GM23338 (cell line): Measurements from ENCODE around the gene PTMA. TPM values are rescaled to one million over a fixed set of nuclear protein-coding genes. Genes with fewer than 3 reads are reported as not detected.

Source experiments
- ATAC-seq: fragments of 200-7000 bp; cut with Tn5 transposase; 3 replicates; pipeline ENCODE4 v1.9.1; 2020
- DNase-seq: peaks from one replicate; pipeline ENCODE4 v3.0.0-alpha.2; 2015; ENCODE audit warnings: low spot score
- H2AFZ ChIP-seq: fragments of 200-600 bp; sonication (generic); 2 replicates; pipeline ENCODE4 v1.8.0; 2016; ENCODE audit warnings: antibody characterized with exemption, mild to moderate bottlenecking, moderate library complexity
- H3F3A ChIP-seq: fragments of 200-600 bp; sonication (generic); replicated peaks from 2 replicates; pipeline ENCODE4 v1.8.0; 2017; ENCODE audit warnings: antibody characterized with exemption, mixed run types, low read depth
- H3K27ac ChIP-seq: fragments of 200-600 bp; sonication (generic); 2 replicates; pipeline ENCODE4 v1.6.1; 2016; ENCODE audit warnings: low read depth
- H3K27me3 ChIP-seq: fragments of 200-600 bp; sonication (generic); 2 replicates; pipeline ENCODE4 v1.8.0; 2016; ENCODE audit warnings: mild to moderate bottlenecking, mixed run types, moderate library complexity; ENCODE audit not compliant: insufficient read depth
- H3K36me3 ChIP-seq: fragments of 200-600 bp; sonication (generic); 2 replicates; pipeline ENCODE4 v1.8.0; 2016; ENCODE audit warnings: mild to moderate bottlenecking; ENCODE audit not compliant: insufficient read depth
- H3K4me1 ChIP-seq: fragments of 200-600 bp; sonication (generic); 2 replicates; pipeline ENCODE4 v1.8.0; 2016; ENCODE audit warnings: mild to moderate bottlenecking, moderate library complexity; ENCODE audit not compliant: insufficient read depth
- H3K4me2 ChIP-seq: fragments of 200-600 bp; sonication (generic); 2 replicates; pipeline ENCODE4 v1.7.1; 2017; ENCODE audit warnings: mixed run types
- H3K4me3 ChIP-seq: fragments of 200-600 bp; sonication (generic); 2 replicates; pipeline ENCODE4 v1.6.1; 2016; ENCODE audit warnings: mixed run types
- H3K79me2 ChIP-seq: fragments of 200-600 bp; sonication (generic); replicated peaks from 2 replicates; pipeline ENCODE4 v1.8.0; 2017; ENCODE audit warnings: mild to moderate bottlenecking; ENCODE audit not compliant: insufficient read depth
- H3K9me2 ChIP-seq: fragments of 200-600 bp; sonication (generic); 2 replicates; pipeline ENCODE4 v1.8.0; 2017; ENCODE audit not compliant: insufficient read depth
- H4K20me1 ChIP-seq: fragments of 200-600 bp; sonication (generic); replicated peaks from 2 replicates; pipeline ENCODE4 v1.8.0; 2017; ENCODE audit warnings: mild to moderate bottlenecking; ENCODE audit not compliant: insufficient read depth
- H3K27ac Mint-ChIP-seq: 2 replicates; pipeline ENCODE4 v1.8.0; 2020; ENCODE audit warnings: inconsistent platforms, mild to moderate bottlenecking, moderate library complexity, mixed read lengths
- H3K27me3 Mint-ChIP-seq: 3 replicates; pipeline ENCODE4 v1.8.0; 2022; ENCODE audit warnings: low read depth, mild to moderate bottlenecking, moderate library complexity, mixed read lengths, inconsistent platforms; ENCODE audit not compliant: insufficient read depth, poor library complexity
- H3K36me3 Mint-ChIP-seq: 3 replicates; pipeline ENCODE4 v1.8.0; 2021; ENCODE audit warnings: low read depth, mild to moderate bottlenecking, inconsistent platforms, moderate library complexity, mixed read lengths
- H3K4me1 Mint-ChIP-seq: 3 replicates; pipeline ENCODE4 v1.8.0; 2020; ENCODE audit warnings: mild to moderate bottlenecking, inconsistent platforms, mixed read lengths
- H3K4me3 Mint-ChIP-seq: 3 replicates; pipeline ENCODE4 v1.8.0; 2021; ENCODE audit warnings: moderate library complexity, mild to moderate bottlenecking, inconsistent platforms, mixed read lengths
- H3K9me3 Mint-ChIP-seq: 3 replicates; pipeline ENCODE4 v1.8.0; 2020; ENCODE audit warnings: moderate library complexity, mild to moderate bottlenecking, inconsistent platforms, mixed read lengths
- CREB1 ChIP-seq: fragments of 250-450 bp; sonication (Bioruptor Pico); IDR thresholded peaks from 2 replicates; pipeline ENCODE4 v1.5.0; 2020; ENCODE audit warnings: low read depth, mild to moderate bottlenecking, moderate library complexity
- CTCF ChIP-seq, 2 experiments: fragments of 200-600 bp in 1 of 2; sonication (generic) in 1 of 2; conservative IDR thresholded peaks; 2 replicates each; pipeline versions ENCODE4 v1.5.1 to v1.6.1; 2016 to 2017; ENCODE audit warnings: antibody characterized with exemption in 2 of 2, low read depth in 2 of 2, mild to moderate bottlenecking in 2 of 2, moderate library complexity in 1 of 2
- ETS1 ChIP-seq: IDR thresholded peaks from 2 replicates; pipeline ENCODE4 v1.6.1; 2016; ENCODE audit warnings: antibody characterized with exemption
- EZH2 ChIP-seq: fragments of 200-600 bp; sonication (generic); IDR thresholded peaks from one replicate; pipeline ENCODE4 v1.8.0; 2017; ENCODE audit warnings: antibody characterized with exemption, mild to moderate bottlenecking, low read depth; ENCODE audit not compliant: unreplicated experiment
- EZH2phosphoT487 ChIP-seq: fragments of 200-600 bp; sonication (generic); IDR thresholded peaks from one replicate; pipeline ENCODE4 v1.8.1; 2018; ENCODE audit warnings: antibody characterized with exemption; ENCODE audit not compliant: unreplicated experiment
- JUNB ChIP-seq: IDR thresholded peaks from one replicate; pipeline ENCODE4 v1.6.1; 2016; ENCODE audit warnings: antibody characterized with exemption; ENCODE audit not compliant: unreplicated experiment
- NANOG ChIP-seq: IDR thresholded peaks from 2 replicates; pipeline ENCODE4 v1.6.1; 2016; ENCODE audit warnings: antibody characterized with exemption, borderline replicate concordance
- REST ChIP-seq: IDR thresholded peaks from one replicate; pipeline ENCODE4 v1.6.1; 2018; ENCODE audit warnings: antibody characterized with exemption; ENCODE audit not compliant: unreplicated experiment
- STAT1 ChIP-seq: IDR thresholded peaks from one replicate; pipeline ENCODE4 v1.6.1; 2016; ENCODE audit warnings: antibody characterized with exemption; ENCODE audit not compliant: unreplicated experiment
- ZNF331 ChIP-seq: fragments of 250-450 bp; sonication (Bioruptor Pico); IDR thresholded peaks from 2 replicates; pipeline ENCODE4 v1.5.0; 2020; ENCODE audit warnings: low read depth, mild to moderate bottlenecking, moderate library complexity
- polyA plus RNA-seq: library from polyadenylated mRNA; unstranded; fragments of >200 nt; fragmentation: Nextera tagmentation; extraction: Ambion mirVana; gene quantifications from 2 replicates; pipeline ENCODE4 v1.2.1, GENCODE V29; 2016
- total RNA-seq: library from RNA; depleted of rRNA; stranded (reverse); fragments of >200 nt; shearing (Covaris generic); gene quantifications from 2 replicates; pipeline ENCODE4 v1.2.3, GENCODE V29; 2014

The PTMA gene
- total and polyA plus RNA-seq, 2 experiments from 2014 or later, result 1,861 to 8,990 TPM

- TF ChIP-seq CTCF (conservative IDR thresholded peaks at IDR 0.05; ENCODE audit: low read depth in 2 of 2), result no peak
- TF ChIP-seq CREB1 (CRISPR knock-in tag), result no peak
Observed at GRCh38 chr2:231668981-231669380, 39.3 kb upstream of the PTMA start (continued).

- H3K36me3 Mint-ChIP-seq, result no peaks in the 10 kb centered on the region
- no peaks in the 10 kb centered on the region for H3K27me3 ChIP-seq
- peak overlapping the region; percentile 100 for H3K27ac ChIP-seq
- H3K27me3 Mint-ChIP-seq, result peaks cover 26% of the 10 kb centered on the region
- peaks cover 48% of the 10 kb centered on the region for H3K4me1 Mint-ChIP-seq
- H4K20me1 ChIP-seq, result no peaks in the 10 kb centered on the region
- no peak overlapping the region for H3K4me3 ChIP-seq
- H3K9me2 ChIP-seq, result no peaks in the 10 kb centered on the region
- peak overlapping the region; percentile 90 for H3K4me2 ChIP-seq
- H2AFZ ChIP-seq, result peak overlapping the region; percentile 28; the same call in 1 of the 2 replicates
- peaks cover 36% of the 10 kb centered on the region for H3F3A ChIP-seq
- no peak; the same call in 2 of the 3 replicates for ATAC-seq
- H3K27ac Mint-ChIP-seq, result peak overlapping the region; percentile 62; the same call in 1 of the 2 replicates
- no peak for DNase-seq
- H3K9me3 Mint-ChIP-seq, result no peaks in the 10 kb centered on the region; the same call in 2 of the 3 replicates
- H3K4me1 ChIP-seq, result peaks cover 44% of the 10 kb centered on the region
- no peak overlapping the region for H3K4me3 Mint-ChIP-seq
- H3K79me2 ChIP-seq, result no peaks in the 10 kb centered on the region
- no peaks in the 10 kb centered on the region for H3K36me3 ChIP-seq
- TF ChIP-seq REST (no peak), JUNB (no peak), EZH2phosphoT487 (no peak), ZNF331 (CRISPR knock-in tag) (no peak), STAT1 (no peak), ETS1 (no peak), CTCF (conservative IDR thresholded peaks at IDR 0.05; ENCODE audit: low read depth in 2 of 2) (no peak), EZH2 (no peak), NANOG (no peak)
Observed at GRCh38 chr2:231671270-231672050, 36.9 kb upstream of the PTMA start.
